PC-9 (cell line): ENCODE results near the gene MUC22. TPM values are rescaled to one million over a fixed set of nuclear protein-coding genes. Genes with fewer than 3 reads are reported as not detected.

Source experiments
- BruUV-seq: library from RNA; stranded (reverse); fragments of 400-500 nt; replicated peaks from 2 replicates; lab custom pipeline; 2021; lab: Mats Ljungman, UMichigan
- CTCF ChIA-PET: fragments of 300-600 bp; sonication (Branson Sonifier 250); formaldehyde crosslinking; loops from one replicate; lab custom pipeline; 2022; ENCODE audit warnings: antibody characterized with exemption; lab: Charles Lee
- POLR2A ChIA-PET: fragments of 300-600 bp; sonication (Branson Sonifier 250); formaldehyde crosslinking; loops from one replicate; lab custom pipeline; 2022; ENCODE audit warnings: antibody characterized with exemption; ENCODE audit not compliant: unreplicated experiment; lab: Charles Lee
- DNase-seq, 2 experiments: peaks; one replicate each; pipeline versions ENCODE4 v3.0.0 to v3.0.0-alpha.2; 2015 to 2022; ENCODE audit warnings: mixed read lengths in 1 of 2
- H2AFZ ChIP-seq: fragments of 200-600 bp; sonication (generic); 2 replicates; pipeline ENCODE4 v1.8.1; 2017; ENCODE audit warnings: antibody characterized with exemption
- H3F3A ChIP-seq: fragments of 200-600 bp; sonication (generic); 2 replicates; pipeline ENCODE4 v1.8.1; 2017; ENCODE audit warnings: antibody characterized with exemption, mild to moderate bottlenecking, low read depth; ENCODE audit not compliant: insufficient read depth
- H3K27ac ChIP-seq: fragments of 200-600 bp; sonication (generic); 2 replicates; pipeline ENCODE4 v1.6.1; 2016; ENCODE audit warnings: mixed run types
- H3K27me3 ChIP-seq: fragments of 200-600 bp; sonication (generic); 2 replicates; pipeline ENCODE4 v1.6.1; 2016; ENCODE audit warnings: low read depth, mixed run types; ENCODE audit not compliant: insufficient read depth
- H3K36me3 ChIP-seq: fragments of 200-600 bp; sonication (generic); 2 replicates; pipeline ENCODE4 v1.6.1; 2016; ENCODE audit warnings: low read depth, mixed run types
- H3K4me1 ChIP-seq: fragments of 200-600 bp; sonication (generic); replicated peaks from 2 replicates; pipeline ENCODE4 v1.6.1; 2016; ENCODE audit warnings: mixed run types; ENCODE audit not compliant: insufficient read depth
- H3K4me2 ChIP-seq: fragments of 200-600 bp; sonication (generic); 2 replicates; pipeline ENCODE4 v1.6.1; 2017; ENCODE audit warnings: mixed run types
- H3K4me3 ChIP-seq: fragments of 200-600 bp; sonication (generic); 2 replicates; pipeline ENCODE4 v1.6.1; 2016; ENCODE audit warnings: mixed run types
- H3K79me2 ChIP-seq: fragments of 200-600 bp; sonication (generic); 2 replicates; pipeline ENCODE4 v1.6.1; 2017; ENCODE audit warnings: low read depth, mixed run types
- H3K9me2 ChIP-seq: fragments of 200-600 bp; sonication (generic); 2 replicates; pipeline ENCODE4 v1.8.1; 2017; ENCODE audit warnings: mild to moderate bottlenecking; ENCODE audit not compliant: insufficient read depth
- H3K9me3 ChIP-seq: fragments of 200-600 bp; sonication (generic); 2 replicates; pipeline ENCODE4 v1.8.1; 2016; ENCODE audit warnings: low read depth; ENCODE audit not compliant: insufficient read depth
- H4K20me1 ChIP-seq: fragments of 200-600 bp; sonication (generic); 2 replicates; pipeline ENCODE4 v1.8.1; 2017; ENCODE audit not compliant: insufficient read depth
- EZH2 ChIP-seq: fragments of 200-600 bp; sonication (generic); IDR thresholded peaks from 2 replicates; pipeline ENCODE4 v1.8.0; 2017; ENCODE audit warnings: antibody characterized with exemption, low read depth
- intact Hi-C: fragments of 100-400 bp; cut with micrococcal nuclease; formaldehyde crosslinking; loops from one replicate; pipeline ENCODE4 v1.10.0; 2022; ENCODE audit not compliant: unreplicated experiment
- total RNA-seq: library from RNA; stranded (reverse); gene quantifications from 2 replicates; pipeline ENCODE4 v1.2.3, GENCODE V29; 2021
- TF ChIP-seq, protein P1 (sequence below): fragments of 200-600 bp; sonication (generic); conservative IDR thresholded peaks from 2 replicates; pipeline ENCODE4 v1.6.1; 2017; ENCODE audit warnings: mixed run types, antibody characterized with exemption, mild to moderate bottlenecking, moderate library complexity

Gene MUC22
- total RNA-seq, 1 experiment from 2014 or later = not detected

DNA sequence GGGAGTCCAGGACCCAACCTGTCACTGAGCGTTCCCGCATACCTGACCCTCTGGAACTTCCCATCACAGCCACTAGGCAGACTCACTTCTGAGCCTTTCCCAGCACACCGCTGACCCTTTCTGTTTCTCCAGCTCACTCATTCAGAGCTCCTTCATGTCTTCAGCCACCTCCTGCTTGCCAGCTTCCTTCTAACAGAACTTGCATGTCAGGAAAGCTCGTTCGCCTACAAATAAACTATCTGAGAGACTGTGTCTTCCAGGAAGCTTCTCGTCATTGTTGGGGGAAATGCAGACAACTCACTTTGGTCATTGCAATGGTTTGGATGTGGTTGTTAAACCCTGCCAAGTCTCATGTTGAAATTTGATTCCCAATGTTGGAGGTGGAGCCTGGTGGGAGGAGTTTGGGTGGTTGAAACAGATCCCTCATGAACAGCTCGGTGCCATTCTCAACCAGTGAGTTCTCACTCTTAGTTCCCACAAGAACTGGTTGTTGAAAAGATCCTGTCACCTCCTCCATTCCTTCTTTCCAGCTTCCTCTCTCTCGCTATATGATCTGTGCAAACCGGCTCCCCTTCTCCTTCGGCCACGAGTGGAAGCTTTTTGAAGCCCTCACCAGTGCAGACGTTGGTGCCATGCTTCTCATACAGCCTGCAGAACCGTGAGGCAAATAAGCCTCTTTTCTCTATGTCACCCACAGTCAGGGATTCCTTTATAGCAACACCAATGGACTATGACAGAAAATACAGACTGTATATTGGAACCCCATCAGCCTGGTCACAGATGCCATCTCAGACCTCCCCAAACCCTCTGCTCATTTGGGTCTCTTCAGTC is 28.1 kb upstream of the MUC22 start:
- Histone ChIP-seq H3K27me3 (no peaks in the 10 kb centered on the region), H3K4me2 (no peak overlapping the region), H2AFZ (no peak overlapping the region), H4K20me1 (no peaks in the 10 kb centered on the region), H3K9me3 (no peaks in the 10 kb centered on the region), H3K9me2 (no peaks in the 10 kb centered on the region), H3K4me3 (no peak overlapping the region), H3K4me1 (0 out of 2 replicates have a peak, but pooled peaks cover 5% of the 10 kb centered on the region), H3K79me2 (no peaks in the 10 kb centered on the region), H3K36me3 (no peaks in the 10 kb centered on the region), H3F3A (peaks cover 10% of the 10 kb centered on the region; the same call in 1 of the 2 replicates), H3K27ac (no peak overlapping the region)
- ChIA-PET POLR2A (no interaction called here), CTCF (no interaction called here)
- no TSS peak for BruUV-seq
- intact Hi-C loops = no loop called here
- peak in 1 of 2 experiments; percentile 64 for DNase-seq
- TF ChIP-seq EZH2 = no peak
- TF ChIP-seq, protein P1, sequence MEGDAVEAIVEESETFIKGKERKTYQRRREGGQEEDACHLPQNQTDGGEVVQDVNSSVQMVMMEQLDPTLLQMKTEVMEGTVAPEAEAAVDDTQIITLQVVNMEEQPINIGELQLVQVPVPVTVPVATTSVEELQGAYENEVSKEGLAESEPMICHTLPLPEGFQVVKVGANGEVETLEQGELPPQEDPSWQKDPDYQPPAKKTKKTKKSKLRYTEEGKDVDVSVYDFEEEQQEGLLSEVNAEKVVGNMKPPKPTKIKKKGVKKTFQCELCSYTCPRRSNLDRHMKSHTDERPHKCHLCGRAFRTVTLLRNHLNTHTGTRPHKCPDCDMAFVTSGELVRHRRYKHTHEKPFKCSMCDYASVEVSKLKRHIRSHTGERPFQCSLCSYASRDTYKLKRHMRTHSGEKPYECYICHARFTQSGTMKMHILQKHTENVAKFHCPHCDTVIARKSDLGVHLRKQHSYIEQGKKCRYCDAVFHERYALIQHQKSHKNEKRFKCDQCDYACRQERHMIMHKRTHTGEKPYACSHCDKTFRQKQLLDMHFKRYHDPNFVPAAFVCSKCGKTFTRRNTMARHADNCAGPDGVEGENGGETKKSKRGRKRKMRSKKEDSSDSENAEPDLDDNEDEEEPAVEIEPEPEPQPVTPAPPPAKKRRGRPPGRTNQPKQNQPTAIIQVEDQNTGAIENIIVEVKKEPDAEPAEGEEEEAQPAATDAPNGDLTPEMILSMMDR = no peak

GRCh38 chr6:30983439-30983838 is 26.8 kb upstream of the MUC22 start, which contains the start of gene MUC21:
MUC21 (plus strand) TSS chr6:30983718; CDS start chr6:30983959, 241 bp downstream.
- intact Hi-C loops = no loop called here
- no peaks in the 10 kb centered on the region for H3K36me3 ChIP-seq
- H3K9me3 ChIP-seq = no peaks in the 10 kb centered on the region
- H3K4me3 ChIP-seq = no peak within 1 kb of the TSS
- H3K4me1 ChIP-seq = 0 out of 2 replicates have a peak, but pooled peaks cover 5% of the 10 kb centered on the region
- no peaks in the 10 kb centered on the region for H3K9me2 ChIP-seq
- H4K20me1 ChIP-seq = no peaks in the 10 kb centered on the region
- peaks cover 10% of the 10 kb centered on the region; the same call in 1 of the 2 replicates for H3F3A ChIP-seq
- TF ChIP-seq, protein P1 = no peak
- ChIA-PET POLR2A (interaction anchor here (0.6 kb wide), 1 partner anchor 76 kb away, joined by 5 read pairs; no protein-coding TSS in a partner anchor), CTCF (interaction anchor here (1.1 kb wide), 1 partner anchor 41 kb away, joined by 3 read pairs; no protein-coding TSS in a partner anchor)
- H3K79me2 ChIP-seq = no peaks in the 10 kb centered on the region
- no peak within 1 kb of the TSS for H3K4me2 ChIP-seq
- BruUV-seq = no TSS peak
- H3K27ac ChIP-seq = no peak within 1 kb of the TSS
- H3K27me3 ChIP-seq = no peaks in the 10 kb centered on the region
- no peak for DNase-seq
- H2AFZ ChIP-seq = no peak within 1 kb of the TSS

- Histone ChIP-seq H3K9me2 (no peaks in the 10 kb centered on the region), H2AFZ (no peak overlapping the region), H3K4me2 (no peak overlapping the region), H3K9me3 (no peaks in the 10 kb centered on the region), H3K4me3 (no peak overlapping the region), H4K20me1 (no peaks in the 10 kb centered on the region), H3K27me3 (no peaks in the 10 kb centered on the region), H3K27ac (no peak overlapping the region), H3K4me1 (0 out of 2 replicates have a peak, but pooled peaks cover 5% of the 10 kb centered on the region), H3F3A (peaks cover 10% of the 10 kb centered on the region; the same call in 1 of the 2 replicates), H3K36me3 (no peaks in the 10 kb centered on the region), H3K79me2 (no peaks in the 10 kb centered on the region)
- intact Hi-C loops = no loop called here
- CTCF ChIA-PET = no interaction called here
- TF ChIP-seq EZH2 = no peak
- TF ChIP-seq, protein P1 = no peak
- no peak for DNase-seq
- POLR2A ChIA-PET = interaction anchor here (0.6 kb wide), 1 partner anchor 349 kb away, joined by 35 read pairs; no protein-coding TSS in a partner anchor
- no TSS peak for BruUV-seq
Observed at GRCh38 chr6:30985490-30985889, 24.8 kb upstream of the MUC22 start.
